ENCODE results near the gene SIRT7.

DNA sequence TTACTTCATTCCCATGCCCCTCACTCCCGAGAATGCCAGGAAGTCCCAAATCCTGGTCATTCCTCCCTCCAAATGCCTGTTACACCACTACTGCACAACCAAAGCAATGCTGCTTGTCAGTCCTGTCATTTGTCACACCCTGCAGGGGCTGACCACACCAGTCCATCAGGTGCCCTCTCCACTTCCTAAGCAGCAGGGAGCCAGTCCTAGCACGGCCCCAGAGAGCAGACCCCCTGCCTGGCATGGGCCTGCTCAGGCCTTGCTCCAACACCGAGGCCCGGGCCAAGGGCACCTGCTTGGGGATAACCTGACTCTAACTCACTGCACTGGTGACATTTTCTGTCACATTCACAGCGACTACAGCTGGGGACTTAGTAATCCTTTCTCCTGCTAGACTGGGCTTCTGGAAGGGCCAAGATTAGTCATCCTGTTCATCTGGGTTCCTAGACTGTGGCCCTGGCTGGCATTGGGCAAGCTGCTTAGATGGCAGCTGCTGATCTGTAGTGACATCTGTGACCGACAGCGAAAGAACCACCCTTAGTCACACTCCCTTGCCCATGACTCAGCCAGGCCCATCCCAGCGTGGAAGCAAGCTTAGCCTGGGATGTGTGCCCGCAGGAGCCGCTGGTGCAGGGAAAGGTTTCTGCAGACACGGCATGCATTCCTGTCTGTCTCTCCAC lies 32.0 kb downstream of the SIRT7 start:
- TF ChIP-seq, protein P1, sequence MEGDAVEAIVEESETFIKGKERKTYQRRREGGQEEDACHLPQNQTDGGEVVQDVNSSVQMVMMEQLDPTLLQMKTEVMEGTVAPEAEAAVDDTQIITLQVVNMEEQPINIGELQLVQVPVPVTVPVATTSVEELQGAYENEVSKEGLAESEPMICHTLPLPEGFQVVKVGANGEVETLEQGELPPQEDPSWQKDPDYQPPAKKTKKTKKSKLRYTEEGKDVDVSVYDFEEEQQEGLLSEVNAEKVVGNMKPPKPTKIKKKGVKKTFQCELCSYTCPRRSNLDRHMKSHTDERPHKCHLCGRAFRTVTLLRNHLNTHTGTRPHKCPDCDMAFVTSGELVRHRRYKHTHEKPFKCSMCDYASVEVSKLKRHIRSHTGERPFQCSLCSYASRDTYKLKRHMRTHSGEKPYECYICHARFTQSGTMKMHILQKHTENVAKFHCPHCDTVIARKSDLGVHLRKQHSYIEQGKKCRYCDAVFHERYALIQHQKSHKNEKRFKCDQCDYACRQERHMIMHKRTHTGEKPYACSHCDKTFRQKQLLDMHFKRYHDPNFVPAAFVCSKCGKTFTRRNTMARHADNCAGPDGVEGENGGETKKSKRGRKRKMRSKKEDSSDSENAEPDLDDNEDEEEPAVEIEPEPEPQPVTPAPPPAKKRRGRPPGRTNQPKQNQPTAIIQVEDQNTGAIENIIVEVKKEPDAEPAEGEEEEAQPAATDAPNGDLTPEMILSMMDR (IDR thresholded peaks at IDR 0.05): no peak
- TF ChIP-seq POLR2AphosphoS5 (IDR thresholded peaks at IDR 0.05; ENCODE audit: low read depth, low read length) (no peak), SIN3A (IDR thresholded peaks at IDR 0.05; ENCODE audit: borderline replicate concordance, low read depth, low read length) (no peak), SMC3 (IDR thresholded peaks at IDR 0.05; ENCODE audit: low read depth, low read length) (no peak), TCF12 (IDR thresholded peaks at IDR 0.05) (peak; percentile 40; the same call in 1 of the 2 replicates), CHD2 (IDR thresholded peaks at IDR 0.05; ENCODE audit: low read length, partially characterized antibody) (no peak), YY1 (IDR thresholded peaks at IDR 0.05; ENCODE audit: low read depth) (no peak), RAD21 (IDR thresholded peaks at IDR 0.05; ENCODE audit: low read length) (no peak), MXI1 (IDR thresholded peaks at IDR 0.05; ENCODE audit: low read depth, low read length) (no peak), EP300 (IDR thresholded peaks at IDR 0.05; ENCODE audit: borderline replicate concordance in 1 of 2, low read depth in 1 of 2, low read length in 1 of 2) (no peak)
- TF ChIP-seq, protein P2, sequence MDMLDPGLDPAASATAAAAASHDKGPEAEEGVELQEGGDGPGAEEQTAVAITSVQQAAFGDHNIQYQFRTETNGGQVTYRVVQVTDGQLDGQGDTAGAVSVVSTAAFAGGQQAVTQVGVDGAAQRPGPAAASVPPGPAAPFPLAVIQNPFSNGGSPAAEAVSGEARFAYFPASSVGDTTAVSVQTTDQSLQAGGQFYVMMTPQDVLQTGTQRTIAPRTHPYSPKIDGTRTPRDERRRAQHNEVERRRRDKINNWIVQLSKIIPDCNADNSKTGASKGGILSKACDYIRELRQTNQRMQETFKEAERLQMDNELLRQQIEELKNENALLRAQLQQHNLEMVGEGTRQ (IDR thresholded peaks at IDR 0.05; ENCODE audit: borderline replicate concordance, low read depth, low read length): no peak
- TF ChIP-seq, protein P3, sequence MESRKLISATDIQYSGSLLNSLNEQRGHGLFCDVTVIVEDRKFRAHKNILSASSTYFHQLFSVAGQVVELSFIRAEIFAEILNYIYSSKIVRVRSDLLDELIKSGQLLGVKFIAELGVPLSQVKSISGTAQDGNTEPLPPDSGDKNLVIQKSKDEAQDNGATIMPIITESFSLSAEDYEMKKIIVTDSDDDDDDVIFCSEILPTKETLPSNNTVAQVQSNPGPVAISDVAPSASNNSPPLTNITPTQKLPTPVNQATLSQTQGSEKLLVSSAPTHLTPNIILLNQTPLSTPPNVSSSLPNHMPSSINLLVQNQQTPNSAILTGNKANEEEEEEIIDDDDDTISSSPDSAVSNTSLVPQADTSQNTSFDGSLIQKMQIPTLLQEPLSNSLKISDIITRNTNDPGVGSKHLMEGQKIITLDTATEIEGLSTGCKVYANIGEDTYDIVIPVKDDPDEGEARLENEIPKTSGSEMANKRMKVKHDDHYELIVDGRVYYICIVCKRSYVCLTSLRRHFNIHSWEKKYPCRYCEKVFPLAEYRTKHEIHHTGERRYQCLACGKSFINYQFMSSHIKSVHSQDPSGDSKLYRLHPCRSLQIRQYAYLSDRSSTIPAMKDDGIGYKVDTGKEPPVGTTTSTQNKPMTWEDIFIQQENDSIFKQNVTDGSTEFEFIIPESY (IDR thresholded peaks at IDR 0.05; ENCODE audit: borderline replicate concordance, low read depth): no peak
